Testis (tissue), 2 donors: ENCODE results near the gene DCLRE1B.

Source experiments
- POLR2A ChIP-seq: fragments of 450-650 bp; IDR thresholded peaks from one replicate; pipeline ENCODE4 v1.6.1; 2017; ENCODE audit warnings: antibody characterized with exemption, mild to moderate bottlenecking, moderate library complexity
- TF ChIP-seq, protein P1 (sequence below), 3 experiments: fragments of 450-650 bp in 2 of 3; fragments of 200-600 bp in 1 of 3; sonication (generic) in 1 of 3; IDR thresholded peaks; one replicate each; pipeline ENCODE4 v1.5.1; 2016 to 2019; ENCODE audit warnings: antibody characterized with exemption in 3 of 3, mild to moderate bottlenecking in 2 of 3, moderate library complexity in 1 of 3

DNA sequence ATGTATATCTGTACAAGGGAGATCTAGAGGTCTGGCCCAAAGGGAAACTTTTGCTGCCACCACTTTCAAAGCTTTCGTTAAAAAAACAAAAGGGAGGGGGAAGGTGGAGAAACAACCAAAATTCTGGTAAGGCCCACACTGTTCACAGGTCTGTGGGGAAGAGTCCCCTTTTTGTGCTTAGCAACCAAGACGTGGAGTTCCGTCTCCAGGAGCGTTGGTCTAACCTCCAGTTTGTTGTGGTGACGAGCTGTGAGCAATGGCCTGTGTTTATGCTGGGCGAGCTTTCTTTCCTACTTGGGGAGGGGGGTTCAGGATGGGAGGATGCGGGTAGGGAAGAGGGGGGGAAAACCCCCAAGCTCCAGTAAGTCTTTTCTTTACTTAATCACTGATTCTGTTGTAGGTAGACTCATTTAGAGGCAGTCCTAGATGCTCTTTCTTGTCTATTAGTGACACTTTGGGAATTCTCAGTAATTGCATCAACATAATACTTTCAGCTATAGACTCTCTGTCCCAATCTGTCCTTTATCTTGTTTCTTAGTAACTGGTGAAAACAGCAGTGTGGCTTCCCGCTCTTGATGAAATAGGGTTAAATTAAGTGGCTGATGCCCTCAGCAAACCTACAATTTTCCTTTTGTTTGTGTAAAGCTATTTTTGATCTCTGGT lies 25.5 kb downstream of the DCLRE1B start:
- TF ChIP-seq, protein P1, sequence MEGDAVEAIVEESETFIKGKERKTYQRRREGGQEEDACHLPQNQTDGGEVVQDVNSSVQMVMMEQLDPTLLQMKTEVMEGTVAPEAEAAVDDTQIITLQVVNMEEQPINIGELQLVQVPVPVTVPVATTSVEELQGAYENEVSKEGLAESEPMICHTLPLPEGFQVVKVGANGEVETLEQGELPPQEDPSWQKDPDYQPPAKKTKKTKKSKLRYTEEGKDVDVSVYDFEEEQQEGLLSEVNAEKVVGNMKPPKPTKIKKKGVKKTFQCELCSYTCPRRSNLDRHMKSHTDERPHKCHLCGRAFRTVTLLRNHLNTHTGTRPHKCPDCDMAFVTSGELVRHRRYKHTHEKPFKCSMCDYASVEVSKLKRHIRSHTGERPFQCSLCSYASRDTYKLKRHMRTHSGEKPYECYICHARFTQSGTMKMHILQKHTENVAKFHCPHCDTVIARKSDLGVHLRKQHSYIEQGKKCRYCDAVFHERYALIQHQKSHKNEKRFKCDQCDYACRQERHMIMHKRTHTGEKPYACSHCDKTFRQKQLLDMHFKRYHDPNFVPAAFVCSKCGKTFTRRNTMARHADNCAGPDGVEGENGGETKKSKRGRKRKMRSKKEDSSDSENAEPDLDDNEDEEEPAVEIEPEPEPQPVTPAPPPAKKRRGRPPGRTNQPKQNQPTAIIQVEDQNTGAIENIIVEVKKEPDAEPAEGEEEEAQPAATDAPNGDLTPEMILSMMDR (IDR thresholded peaks at IDR 0.05): no peak
- no peak for TF ChIP-seq POLR2A
